Endodermal cell (in vitro differentiated cells): Measurements from ENCODE around the gene SGO2. TPM values are rescaled to one million over a fixed set of nuclear protein-coding genes. Genes with fewer than 3 reads are reported as not detected.

ENCODE experiments used
- DNase-seq: peaks from one replicate; pipeline ENCODE4 v3.0.0-alpha.2; 2017
- H3K27ac ChIP-seq: 2 replicates; pipeline ENCODE4 v1.5.1; 2013; ENCODE audit warnings: mild to moderate bottlenecking, low read depth, low read length, moderate library complexity
- H3K27me3 ChIP-seq: 2 replicates; pipeline ENCODE4 v1.6.1; 2013; ENCODE audit warnings: mild to moderate bottlenecking, low read length, moderate library complexity; ENCODE audit not compliant: insufficient read depth, control insufficient read depth, poor library complexity, severe bottlenecking
- H3K36me3 ChIP-seq: 2 replicates; pipeline ENCODE4 v1.7.0; 2013; ENCODE audit warnings: mild to moderate bottlenecking, low read length, moderate library complexity; ENCODE audit not compliant: control insufficient read depth, insufficient read depth
- H3K4me1 ChIP-seq: one replicate; pipeline ENCODE4 v1.7.0; 2013; ENCODE audit warnings: low read length; ENCODE audit not compliant: control insufficient read depth, insufficient read depth
- H3K4me3 ChIP-seq: 2 replicates; pipeline ENCODE4 v1.5.1; 2013; ENCODE audit warnings: mild to moderate bottlenecking, low read length, moderate library complexity
- H3K9ac ChIP-seq: 2 replicates; pipeline ENCODE4 v1.6.1; 2013; ENCODE audit warnings: mild to moderate bottlenecking, low read length, moderate library complexity; ENCODE audit not compliant: poor library complexity, severe bottlenecking; ENCODE audit errors: extremely low read depth
- H3K9me3 ChIP-seq: 2 replicates; pipeline ENCODE4 v1.6.1; 2013; ENCODE audit warnings: mild to moderate bottlenecking, low read length, moderate library complexity; ENCODE audit not compliant: control insufficient read depth
- H3K27ac Mint-ChIP-seq: 2 replicates; pipeline ENCODE4 v1.8.0; 2020; ENCODE audit warnings: mixed read lengths
- H3K27me3 Mint-ChIP-seq: 2 replicates; pipeline ENCODE4 v1.8.0; 2021; ENCODE audit warnings: mild to moderate bottlenecking, mixed read lengths; ENCODE audit not compliant: insufficient read depth
- H3K36me3 Mint-ChIP-seq: 2 replicates; pipeline ENCODE4 v1.8.0; 2020; ENCODE audit warnings: low read depth, mixed read lengths
- H3K4me1 Mint-ChIP-seq: 2 replicates; pipeline ENCODE4 v1.8.0; 2020; ENCODE audit warnings: mixed read lengths
- H3K4me3 Mint-ChIP-seq: 2 replicates; pipeline ENCODE4 v1.8.0; 2020; ENCODE audit warnings: mild to moderate bottlenecking, moderate library complexity, mixed read lengths
- H3K9me3 Mint-ChIP-seq: 2 replicates; pipeline ENCODE4 v1.8.0; 2020; ENCODE audit warnings: mild to moderate bottlenecking, mixed read lengths
- CTCF ChIP-seq: fragments of 200-600 bp; sonication (generic); conservative IDR thresholded peaks from 2 replicates; pipeline ENCODE4 v1.5.0; 2021; ENCODE audit warnings: antibody characterized with exemption, mild to moderate bottlenecking
- WGBS, 2 experiments: methylation state at CpG; one replicate each; pipeline versions ENCODE4 v1.1.5 to v1.1.7; 2013; ENCODE audit warnings: missing lambda C conversion rate in 2 of 2, mixed read lengths in 1 of 2; ENCODE audit not compliant: insufficient coverage in 1 of 2, insufficient read length in 1 of 2; 5-methylcytosine and 5-hydroxymethylcytosine counted together
- long read RNA-seq, 4 experiments: library from polyadenylated mRNA in 2 of 4; library from RNA in 1 of 4; library from capped mRNA in 1 of 4; stranded (forward) in 3 of 4; unstranded in 1 of 4; transcript quantifications; one replicate each; pipeline ENCODE4 v2.0.0, GENCODE V29; 2020 to 2021; ENCODE audit warnings: inconsistent platforms in 1 of 4
- polyA plus RNA-seq, 2 experiments: library from polyadenylated mRNA; stranded (reverse); fragments of 50-300 nt; gene quantifications; one replicate each; pipeline ENCODE4 v1.2.3, GENCODE V29; 2013
- total RNA-seq, 2 donors: library from RNA; stranded (reverse); fragmentation: NEBNext Ultra II Directional in 1 of 2; extraction: Animal tissue kit (Norgen Biotek cat#: 25700) in 1 of 2; gene quantifications; 2 replicates in 1 of 2; 3 replicates in 1 of 2; pipeline ENCODE4 v1.2.1, GENCODE V29; 2021

The SGO2 gene, protein sequence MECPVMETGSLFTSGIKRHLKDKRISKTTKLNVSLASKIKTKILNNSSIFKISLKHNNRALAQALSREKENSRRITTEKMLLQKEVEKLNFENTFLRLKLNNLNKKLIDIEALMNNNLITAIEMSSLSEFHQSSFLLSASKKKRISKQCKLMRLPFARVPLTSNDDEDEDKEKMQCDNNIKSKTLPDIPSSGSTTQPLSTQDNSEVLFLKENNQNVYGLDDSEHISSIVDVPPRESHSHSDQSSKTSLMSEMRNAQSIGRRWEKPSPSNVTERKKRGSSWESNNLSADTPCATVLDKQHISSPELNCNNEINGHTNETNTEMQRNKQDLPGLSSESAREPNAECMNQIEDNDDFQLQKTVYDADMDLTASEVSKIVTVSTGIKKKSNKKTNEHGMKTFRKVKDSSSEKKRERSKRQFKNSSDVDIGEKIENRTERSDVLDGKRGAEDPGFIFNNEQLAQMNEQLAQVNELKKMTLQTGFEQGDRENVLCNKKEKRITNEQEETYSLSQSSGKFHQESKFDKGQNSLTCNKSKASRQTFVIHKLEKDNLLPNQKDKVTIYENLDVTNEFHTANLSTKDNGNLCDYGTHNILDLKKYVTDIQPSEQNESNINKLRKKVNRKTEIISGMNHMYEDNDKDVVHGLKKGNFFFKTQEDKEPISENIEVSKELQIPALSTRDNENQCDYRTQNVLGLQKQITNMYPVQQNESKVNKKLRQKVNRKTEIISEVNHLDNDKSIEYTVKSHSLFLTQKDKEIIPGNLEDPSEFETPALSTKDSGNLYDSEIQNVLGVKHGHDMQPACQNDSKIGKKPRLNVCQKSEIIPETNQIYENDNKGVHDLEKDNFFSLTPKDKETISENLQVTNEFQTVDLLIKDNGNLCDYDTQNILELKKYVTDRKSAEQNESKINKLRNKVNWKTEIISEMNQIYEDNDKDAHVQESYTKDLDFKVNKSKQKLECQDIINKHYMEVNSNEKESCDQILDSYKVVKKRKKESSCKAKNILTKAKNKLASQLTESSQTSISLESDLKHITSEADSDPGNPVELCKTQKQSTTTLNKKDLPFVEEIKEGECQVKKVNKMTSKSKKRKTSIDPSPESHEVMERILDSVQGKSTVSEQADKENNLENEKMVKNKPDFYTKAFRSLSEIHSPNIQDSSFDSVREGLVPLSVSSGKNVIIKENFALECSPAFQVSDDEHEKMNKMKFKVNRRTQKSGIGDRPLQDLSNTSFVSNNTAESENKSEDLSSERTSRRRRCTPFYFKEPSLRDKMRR
- 10 to 100 TPM; 20.0 to 37.8 TPM for total RNA-seq
- 36.4 TPM for polyA plus RNA-seq (2013, experiment 1 of 2)
- 44.8 TPM for polyA plus RNA-seq (2013, experiment 2 of 2)
- long read RNA-seq, experiment 1, full-length matches to known transcripts, result 1 of 19 reads
- long read RNA-seq, experiment 1, partial matches to known transcripts, result 14 of 19 reads
- long read RNA-seq, experiment 1, other reads (novel, unspliced or antisense), result 4 of 19 reads
- long read RNA-seq, experiment 2, full-length matches to known transcripts, result 50 of 63 reads
- long read RNA-seq, experiment 2, partial matches to known transcripts, result 6 of 63 reads
- long read RNA-seq, experiment 2, other reads (novel, unspliced or antisense), result 7 of 63 reads
- long read RNA-seq, experiment 3, full-length matches to known transcripts, result 10 of 67 reads
- long read RNA-seq, experiment 3, partial matches to known transcripts, result 46 of 67 reads
- long read RNA-seq, experiment 3, other reads (novel, unspliced or antisense), result 11 of 67 reads
- long read RNA-seq, experiment 4, partial matches to known transcripts, result 9 of 10 reads
- long read RNA-seq, experiment 4, other reads (novel, unspliced or antisense), result 1 of 10 reads

GRCh38 chr2:200525882-200526651, at the start of gene SGO2:
Gene SGO2, plus strand, starts transcription at chr2:200526207. Its CDS starts 6,769 bp downstream, at chr2:200532976.
- Histone ChIP-seq H3K27me3 (peaks cover 30% of the 10 kb centered on the region), H3K4me1 (no peaks in the 10 kb centered on the region), H3K9ac (peak within 1 kb of the TSS; percentile 62), H3K9me3 (no peaks in the 10 kb centered on the region), H3K4me3 (peak within 1 kb of the TSS; percentile 94), H3K27ac (no peak within 1 kb of the TSS), H3K36me3 (no peaks in the 10 kb centered on the region)
- H3K4me1 Mint-ChIP-seq, result peaks cover 9% of the 10 kb centered on the region
- peak; percentile 98 for DNase-seq
- H3K27me3 Mint-ChIP-seq, result peaks cover 12% of the 10 kb centered on the region
- peak within 1 kb of the TSS; percentile 82 for H3K27ac Mint-ChIP-seq
- peak; percentile 47 for TF ChIP-seq CTCF
- no peaks in the 10 kb centered on the region for H3K9me3 Mint-ChIP-seq
- 0 to 1% methylated on average over 25 to 56 of the region's 56 CpGs for WGBS, 2 experiments
- peak within 1 kb of the TSS; percentile 84 for H3K4me3 Mint-ChIP-seq
- no peaks in the 10 kb centered on the region for H3K36me3 Mint-ChIP-seq

GRCh38 chr2:200476836-200477235, 49.2 kb upstream of the SGO2 start:
- Histone ChIP-seq H3K4me3 (no peak overlapping the region), H3K36me3 (peaks cover 75% of the 10 kb centered on the region), H3K9ac (no peak overlapping the region), H3K27me3 (no peaks in the 10 kb centered on the region), H3K9me3 (no peaks in the 10 kb centered on the region), H3K4me1 (peaks cover under 1% of the 10 kb centered on the region), H3K27ac (no peak overlapping the region)
- H3K27me3 Mint-ChIP-seq, result no peaks in the 10 kb centered on the region
- WGBS, 2 experiments, result 83 to 84% methylated on average over 3 to 8 of the region's 8 CpGs
- H3K36me3 Mint-ChIP-seq, result peaks cover 72% of the 10 kb centered on the region
- peaks cover 6% of the 10 kb centered on the region for H3K4me1 Mint-ChIP-seq
- H3K9me3 Mint-ChIP-seq, result no peaks in the 10 kb centered on the region
- DNase-seq, result no peak
- TF ChIP-seq CTCF, result no peak
- no peak overlapping the region for H3K27ac Mint-ChIP-seq
- H3K4me3 Mint-ChIP-seq, result no peak overlapping the region
